Measurements from ENCODE around the gene FOXB1.

FOXB1 gene

DNA sequence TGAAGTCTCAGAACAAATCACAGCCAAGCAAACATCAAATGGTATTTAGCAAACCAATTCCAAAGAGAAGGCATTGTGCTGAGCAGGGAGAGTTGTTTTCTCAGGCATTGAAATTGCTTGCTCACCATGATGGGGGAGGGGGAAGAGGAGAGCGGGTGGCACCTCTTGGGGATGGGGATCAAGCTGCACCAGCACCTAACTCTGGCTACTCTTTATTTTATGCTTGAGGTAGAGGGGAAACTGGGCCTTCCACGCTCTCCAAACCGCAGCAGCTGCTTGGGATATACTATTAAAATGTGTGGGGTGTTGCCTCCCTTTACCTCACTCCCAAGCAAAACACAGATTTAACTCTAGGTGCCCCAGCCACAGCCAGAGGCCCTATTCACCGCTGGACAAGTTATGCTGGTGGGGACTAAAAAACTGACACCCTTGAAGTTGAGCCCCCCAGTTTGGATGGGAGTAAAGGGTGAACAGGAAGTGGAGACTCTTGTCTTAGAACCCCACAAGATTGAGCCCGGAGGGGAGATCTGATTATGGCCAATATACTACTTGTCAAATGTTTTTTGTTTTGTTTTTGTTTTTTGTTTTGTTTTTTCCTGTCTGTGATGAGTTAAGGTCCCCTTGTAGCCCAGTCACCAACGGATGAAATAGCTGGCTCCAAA lies 5.0 kb upstream of the FOXB1 start:
- in situ Hi-C loops (cut with MboI; ENCODE audit: low sequenced_read_pairs) = no loop called here

GRCh38 chr15:59999612-60000112 lies 4.4 kb upstream of the FOXB1 start:
- in situ Hi-C loops (cut with MboI; ENCODE audit: low sequenced_read_pairs) = no loop called here

DNA sequence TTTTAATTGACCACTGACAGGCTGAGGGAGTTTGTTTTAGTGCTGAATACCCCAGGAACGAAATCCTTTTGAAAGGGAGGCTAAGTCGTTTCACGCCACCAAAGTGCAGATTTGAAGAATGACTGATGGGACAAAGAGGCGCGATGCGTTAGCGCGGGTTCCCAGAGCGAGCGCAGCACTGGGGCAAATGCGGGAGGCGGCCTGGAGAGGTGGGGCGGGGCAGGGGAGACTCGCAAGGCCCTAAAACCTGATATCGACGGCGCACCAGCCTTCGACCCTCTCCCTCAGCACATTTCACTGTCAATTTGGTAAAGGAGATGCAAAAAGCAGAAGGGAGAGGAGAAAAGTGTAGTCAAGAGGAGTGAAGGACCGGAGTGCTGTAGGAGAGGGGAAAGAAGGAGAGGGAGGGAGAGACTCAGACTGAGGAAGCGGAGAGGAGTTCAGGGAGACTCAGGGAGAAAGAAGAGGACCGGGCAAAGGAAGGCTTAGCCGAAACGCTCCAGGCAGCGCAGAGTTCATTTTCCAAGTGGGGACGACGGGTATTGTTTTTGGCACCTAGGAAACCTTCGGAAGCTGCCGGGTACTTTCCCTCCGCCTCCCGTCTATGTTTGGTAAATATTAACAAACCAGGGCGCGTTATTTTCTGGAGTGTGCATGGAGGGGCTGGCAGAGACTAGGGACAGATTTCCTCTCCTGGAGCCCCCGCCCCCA lies 3.8 kb upstream of the FOXB1 start:
- in situ Hi-C loops (cut with MboI; ENCODE audit: low sequenced_read_pairs) = no loop called here

- in situ Hi-C loops (cut with MboI; ENCODE audit: low sequenced_read_pairs) = no loop called here
These were observed 3.1 kb upstream of the FOXB1 start for GRCh38 chr15:60000824-60001609.

GRCh38 chr15:60001610-60002527 lies 2.2 kb upstream of the FOXB1 start:
- in situ Hi-C loops (cut with MboI; ENCODE audit: low sequenced_read_pairs) = no loop called here

GRCh38 chr15:60002528-60003218 lies 1.4 kb upstream of the FOXB1 start:
- in situ Hi-C loops (cut with MboI; ENCODE audit: low sequenced_read_pairs) = no loop called here

DNA sequence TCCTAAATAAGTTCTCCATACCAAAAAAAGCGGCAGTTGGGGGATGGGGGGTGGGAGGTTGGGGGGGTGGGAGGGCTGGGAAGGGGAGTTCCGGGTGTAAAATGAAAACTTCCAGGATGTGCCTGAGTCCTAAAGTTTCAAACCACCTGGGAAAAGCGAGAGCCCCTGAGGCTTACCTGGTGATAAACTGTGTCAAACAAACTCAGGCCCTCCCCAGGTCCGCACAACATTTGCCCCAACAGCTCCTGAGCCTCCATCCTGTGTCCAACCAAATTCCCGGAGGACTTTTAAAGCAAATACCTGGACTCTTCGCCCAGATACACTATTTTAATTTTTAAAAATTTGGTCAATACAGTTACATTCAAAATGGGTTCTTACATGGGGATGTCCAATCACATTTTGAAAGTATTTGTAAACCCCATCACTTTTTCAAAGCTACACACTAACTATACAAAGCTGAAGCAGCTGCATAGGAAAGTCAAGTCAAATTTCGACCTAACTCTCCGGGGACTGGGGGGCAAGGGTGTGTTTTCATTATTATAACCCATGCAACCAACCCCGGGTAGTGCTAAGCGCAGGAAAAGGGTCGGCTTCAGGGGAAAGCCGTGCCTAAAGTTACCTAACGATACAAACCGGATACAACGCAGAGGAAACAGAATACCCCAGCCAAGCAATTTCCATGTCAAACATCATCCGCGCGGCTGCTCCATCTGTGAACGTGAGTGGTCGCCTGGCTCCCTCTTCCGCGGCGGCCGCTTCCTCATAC lies 685 bp upstream of the FOXB1 start:
- in situ Hi-C loops (cut with MboI; ENCODE audit: low sequenced_read_pairs) = no loop called here

DNA sequence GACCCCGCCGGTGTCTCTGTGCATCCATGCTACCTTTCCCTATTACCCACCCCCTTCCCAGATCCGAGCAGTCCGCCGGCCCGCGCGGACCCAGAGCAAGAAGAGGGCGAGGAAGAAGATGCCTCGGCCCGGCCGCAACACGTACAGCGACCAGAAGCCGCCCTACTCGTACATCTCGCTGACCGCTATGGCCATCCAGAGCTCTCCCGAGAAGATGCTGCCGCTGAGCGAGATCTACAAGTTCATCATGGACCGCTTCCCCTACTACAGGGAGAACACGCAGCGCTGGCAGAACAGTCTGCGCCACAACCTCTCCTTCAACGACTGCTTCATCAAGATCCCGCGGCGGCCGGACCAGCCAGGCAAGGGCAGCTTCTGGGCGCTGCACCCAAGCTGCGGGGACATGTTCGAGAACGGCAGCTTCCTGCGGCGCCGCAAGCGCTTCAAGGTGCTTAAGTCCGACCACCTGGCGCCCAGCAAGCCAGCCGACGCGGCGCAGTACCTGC lies 788 bp downstream of the FOXB1 start:
- in situ Hi-C loops (cut with MboI; ENCODE audit: low sequenced_read_pairs) = no loop called here

- in situ Hi-C loops (cut with MboI; ENCODE audit: low sequenced_read_pairs) = no loop called here
These were observed 1.5 kb downstream of the FOXB1 start for GRCh38 chr15:60005352-60006202.

DNA sequence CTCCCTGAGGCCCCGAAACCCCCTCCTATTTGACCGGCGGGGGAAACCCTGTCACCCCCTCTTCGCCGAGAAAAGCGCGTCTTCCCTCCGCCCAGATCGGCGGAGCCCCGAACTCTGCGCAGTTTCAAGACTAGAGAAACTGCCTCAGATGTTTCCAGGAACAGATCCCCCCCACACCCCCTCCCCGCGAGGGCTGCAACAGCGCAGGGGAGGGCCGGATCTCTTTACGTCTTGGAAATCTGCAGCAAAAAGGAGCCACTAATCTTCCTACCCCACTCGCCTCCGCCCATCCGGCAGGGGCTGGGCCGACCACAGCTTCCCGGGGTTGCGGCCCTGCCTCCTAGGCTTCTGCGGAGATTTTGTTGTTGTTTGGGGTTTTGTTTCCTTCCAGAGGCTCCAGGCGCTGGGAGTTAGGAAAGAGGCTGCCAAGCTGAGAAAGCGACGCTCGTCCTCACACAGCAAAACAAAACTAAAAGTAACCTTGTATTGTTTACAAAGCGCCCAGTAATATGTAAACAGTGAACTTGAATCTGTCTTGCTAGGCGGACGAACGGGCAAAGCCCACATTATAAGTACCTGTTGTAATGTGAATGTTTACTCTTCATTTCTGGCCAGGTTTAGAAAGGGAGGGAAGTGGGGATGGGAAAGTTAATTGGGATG lies 2.2 kb downstream of the FOXB1 start:
- in situ Hi-C loops (cut with MboI; ENCODE audit: low sequenced_read_pairs) = no loop called here

DNA sequence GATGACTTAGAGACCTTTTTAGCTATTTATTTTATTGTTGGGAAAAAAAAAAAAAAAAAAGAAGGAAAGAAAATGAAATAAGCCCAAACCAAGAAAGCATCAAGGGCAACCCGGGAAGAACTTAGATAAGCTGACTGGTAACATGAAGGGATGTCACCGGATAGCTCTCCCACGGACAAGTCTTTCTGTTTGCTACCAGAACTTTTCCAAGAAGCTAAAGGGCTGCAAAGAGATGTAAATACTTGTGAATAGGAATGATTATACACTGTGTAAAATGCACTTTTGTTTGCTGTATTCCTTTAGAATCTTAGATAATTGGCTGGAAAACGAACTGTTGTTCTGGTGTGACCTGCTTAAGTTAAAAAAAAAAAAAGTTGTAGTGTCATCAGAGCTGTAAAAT lies 2.8 kb downstream of the FOXB1 start:
- in situ Hi-C loops (cut with MboI; ENCODE audit: low sequenced_read_pairs) = no loop called here

GRCh38 chr15:60009124-60009960 lies 5.2 kb downstream of the FOXB1 start:
- in situ Hi-C loops (cut with MboI; ENCODE audit: low sequenced_read_pairs) = no loop called here

DNA sequence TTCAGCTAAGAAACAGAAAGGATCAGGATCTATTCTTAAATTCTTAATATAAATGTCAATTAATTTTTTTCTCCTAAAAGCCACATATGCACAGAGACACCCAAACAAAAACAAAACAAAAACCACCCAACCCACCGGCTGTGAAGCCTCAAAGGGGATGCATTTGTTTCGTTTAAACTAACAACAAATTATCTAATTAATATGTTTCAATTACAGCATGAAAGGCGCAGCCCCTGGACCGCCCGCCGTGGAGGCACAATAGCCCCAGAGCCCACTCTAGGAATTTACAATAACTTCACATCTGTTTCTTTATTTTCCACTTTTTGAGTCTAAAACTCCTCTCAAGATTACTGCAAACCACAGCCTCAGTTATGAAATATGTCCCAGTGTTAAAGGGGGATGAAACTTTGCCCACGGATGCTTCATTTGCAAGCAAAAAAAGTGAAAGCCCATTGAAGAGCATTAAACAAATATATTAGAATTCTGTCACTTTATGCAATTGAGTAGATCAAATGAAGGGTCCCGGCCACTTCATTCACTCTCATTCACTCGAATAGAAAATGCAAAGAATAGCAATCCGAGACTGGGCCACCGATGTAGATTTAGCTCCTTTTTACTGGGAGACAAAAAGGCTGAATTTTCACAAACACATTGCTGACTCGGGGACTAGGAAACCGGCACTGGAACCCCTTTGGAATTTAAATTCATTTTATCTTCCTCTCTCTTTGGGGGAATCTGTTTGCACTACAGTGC lies 6.0 kb downstream of the FOXB1 start:
- in situ Hi-C loops (cut with MboI; ENCODE audit: low sequenced_read_pairs) = no loop called here

- in situ Hi-C loops (cut with MboI; ENCODE audit: low sequenced_read_pairs) = no loop called here
These were observed 6.7 kb downstream of the FOXB1 start for GRCh38 chr15:60010858-60011257.

GRCh38 chr15:60012695-60013094 lies 8.6 kb downstream of the FOXB1 start:
- in situ Hi-C loops (cut with MboI; ENCODE audit: low sequenced_read_pairs) = no loop called here
